Stimulated activated CD8-positive, alpha-beta memory T cell treated with anti-CD3 and anti-CD28 coated beads, Interleukin-4, amount 100 ng/mL, for 4 hours (primary cell): ENCODE data around the gene VSIG10L2.

Source experiments
- DNase-seq, 2 donors: peaks; one replicate each; pipeline ENCODE4 v3.0.0-alpha.2; 2020; ENCODE audit warnings: low read depth in 2 of 2, low spot score in 1 of 2

VSIG10L2 gene

GRCh38 chr11:125929445-125930075 lies 16.3 kb upstream of the VSIG10L2 start:
- DNase-seq, result no peak

- no peak for DNase-seq
These were observed 15.8 kb upstream of the VSIG10L2 start for GRCh38 chr11:125930076-125930450.

- no peak for DNase-seq
These were observed 14.7 kb upstream of the VSIG10L2 start for GRCh38 chr11:125931116-125931515.

- DNase-seq, result no peak
These were observed 14.2 kb upstream of the VSIG10L2 start for GRCh38 chr11:125931668-125932067.

- no peak for DNase-seq
These were observed 13.5 kb upstream of the VSIG10L2 start for GRCh38 chr11:125932301-125932700.

- no peak for DNase-seq
These were observed 12.6 kb upstream of the VSIG10L2 start for GRCh38 chr11:125933030-125933813.

- DNase-seq, result no peak
These were observed 11.4 kb upstream of the VSIG10L2 start for GRCh38 chr11:125934473-125934872.

GRCh38 chr11:125935056-125935455 lies 10.8 kb upstream of the VSIG10L2 start:
- no peak for DNase-seq

- no peak for DNase-seq
These were observed 10.1 kb upstream of the VSIG10L2 start for GRCh38 chr11:125935618-125936199.

- DNase-seq, result no peak
These were observed 7.4 kb upstream of the VSIG10L2 start for GRCh38 chr11:125938418-125938817.

- DNase-seq, result no peak
These were observed 6.7 kb upstream of the VSIG10L2 start for GRCh38 chr11:125939081-125939521.

GRCh38 chr11:125940145-125940544 lies 5.7 kb upstream of the VSIG10L2 start:
- no peak for DNase-seq

- DNase-seq, result no peak
These were observed 4.6 kb upstream of the VSIG10L2 start for GRCh38 chr11:125941267-125941618.

GRCh38 chr11:125941619-125942611 lies 3.9 kb upstream of the VSIG10L2 start:
- DNase-seq, result peak in 1 of 2 donors; percentile 5

- no peak for DNase-seq
These were observed 2.9 kb upstream of the VSIG10L2 start for GRCh38 chr11:125942771-125943428.

- no peak for DNase-seq
These were observed 2.0 kb upstream of the VSIG10L2 start for GRCh38 chr11:125943661-125944349.

GRCh38 chr11:125944350-125945010 lies 1.4 kb upstream of the VSIG10L2 start:
- DNase-seq, result no peak

- DNase-seq, result no peak
These were observed 640 bp upstream of the VSIG10L2 start for GRCh38 chr11:125945011-125945796.
